GM18526 (cell line): ENCODE data around the gene ZNF91.

ENCODE experiments used
- POLR2A ChIP-seq: IDR thresholded peaks from 3 replicates; pipeline ENCODE4 v1.6.1; 2011; ENCODE audit not compliant: insufficient read length; ENCODE audit errors: extremely low read depth

Gene ZNF91

DNA sequence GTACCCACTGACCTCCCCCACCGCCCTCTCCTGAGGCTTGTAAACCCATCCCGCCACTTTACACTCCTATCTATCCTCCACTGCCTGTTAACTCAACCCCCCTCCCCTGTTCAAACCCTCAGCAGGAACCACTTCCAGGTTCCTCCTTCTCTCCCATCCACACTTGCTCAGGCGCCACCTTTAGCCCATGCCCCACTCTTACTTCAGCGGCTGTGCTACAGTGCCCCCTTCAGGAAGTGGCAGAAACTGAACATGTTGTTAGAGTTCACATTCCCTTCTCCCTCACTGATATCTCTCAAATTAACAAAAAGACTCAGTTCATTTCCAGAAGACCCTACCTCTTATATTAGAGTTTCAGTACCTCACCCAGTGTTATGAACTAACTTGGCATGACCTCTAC lies 49.4 kb downstream of the ZNF91 start:
- no peak for TF ChIP-seq POLR2A

DNA sequence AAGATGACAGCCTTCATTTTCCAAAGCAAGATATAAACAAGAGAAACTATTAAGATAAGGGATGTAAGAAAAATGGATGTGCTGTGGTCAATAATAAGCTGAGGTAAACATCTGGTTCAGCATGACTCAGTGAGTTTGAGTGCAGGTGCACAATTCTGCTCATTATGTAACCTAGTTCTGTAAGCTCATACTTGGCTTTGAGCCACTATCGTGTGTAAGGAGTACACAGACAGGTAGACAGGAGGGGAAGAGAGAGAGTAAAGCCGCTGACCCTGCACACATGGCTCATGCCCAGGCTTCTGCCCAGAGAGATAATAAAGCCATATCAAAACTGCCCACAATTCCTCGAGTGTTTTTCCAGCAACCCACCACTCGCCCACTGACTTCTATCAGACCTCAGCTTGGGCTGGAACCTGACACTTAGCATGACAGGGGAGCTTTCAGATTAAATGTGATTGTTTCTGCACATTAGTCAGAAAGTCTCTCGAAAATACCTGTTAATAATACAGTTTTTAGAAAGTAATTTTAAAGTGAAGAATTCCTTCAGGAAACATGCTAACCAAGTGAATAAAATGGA lies 51.7 kb downstream of the ZNF91 start:
- TF ChIP-seq POLR2A, result no peak

DNA sequence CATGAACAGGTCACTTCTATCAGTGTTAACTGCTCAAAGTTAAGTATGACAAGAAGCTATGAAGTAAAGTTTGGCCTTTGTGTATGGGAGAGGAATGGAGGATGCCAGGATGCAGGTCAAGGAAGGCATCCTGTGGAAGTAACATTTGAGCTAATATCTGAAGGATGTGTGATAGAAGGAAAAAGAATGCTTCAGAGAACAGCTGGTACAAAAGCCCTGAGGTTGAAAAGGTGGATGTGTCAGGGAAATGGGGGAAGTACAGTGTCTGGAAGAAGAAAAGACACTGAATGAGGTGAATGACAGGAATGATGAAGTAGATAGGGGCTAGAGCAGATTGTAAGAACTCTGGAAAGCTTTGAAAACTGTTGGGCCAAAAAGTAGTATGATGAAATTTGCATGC lies 67.1 kb downstream of the ZNF91 start:
- TF ChIP-seq POLR2A, result no peak

DNA sequence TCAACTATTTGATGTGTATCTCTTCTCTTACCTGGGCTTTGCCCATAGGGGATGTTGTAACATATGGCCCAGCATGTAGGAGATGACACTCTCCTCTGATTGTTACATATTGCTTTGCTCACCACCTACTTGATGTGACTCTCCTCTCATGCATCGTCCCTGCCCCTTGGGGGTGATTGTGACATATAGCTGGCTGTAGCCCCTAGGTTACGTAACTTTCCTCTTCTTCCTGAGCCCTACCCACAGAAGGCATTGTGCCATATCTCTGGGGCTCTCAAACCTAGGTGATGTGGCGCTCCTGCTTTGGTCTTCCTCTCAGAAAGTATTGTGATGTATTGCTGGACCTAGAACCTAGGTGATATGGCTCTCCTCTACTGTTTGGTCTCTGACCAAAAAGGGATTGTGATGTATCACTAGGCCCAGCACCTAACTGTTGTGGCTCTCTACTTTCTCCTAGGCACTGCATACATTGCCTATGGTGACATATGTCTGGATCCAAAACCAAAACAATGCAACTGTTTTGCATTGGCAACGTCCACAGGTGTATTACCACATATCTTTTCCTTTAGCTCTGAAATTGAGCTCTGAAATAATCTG lies 73.2 kb downstream of the ZNF91 start:
- TF ChIP-seq POLR2A, result no peak

DNA sequence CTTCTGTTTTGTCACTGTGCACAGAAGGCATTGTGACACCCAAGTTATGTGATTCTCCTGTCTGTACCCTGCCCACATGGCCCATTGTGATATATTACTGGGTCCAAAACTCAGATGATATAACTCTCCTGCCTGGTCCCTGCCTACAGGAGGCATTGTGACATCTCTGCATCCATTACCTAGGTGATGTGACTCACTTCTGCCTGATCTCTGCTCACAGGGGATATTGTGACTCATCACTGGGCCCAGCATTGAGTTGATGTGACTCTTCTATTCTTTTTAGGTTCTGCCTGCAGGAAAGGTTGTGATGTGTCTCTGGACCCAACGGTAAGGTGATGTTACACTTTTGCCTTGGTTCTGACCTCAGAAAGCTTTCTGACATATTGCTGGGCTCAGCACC lies 77.1 kb downstream of the ZNF91 start:
- TF ChIP-seq POLR2A, result no peak

DNA sequence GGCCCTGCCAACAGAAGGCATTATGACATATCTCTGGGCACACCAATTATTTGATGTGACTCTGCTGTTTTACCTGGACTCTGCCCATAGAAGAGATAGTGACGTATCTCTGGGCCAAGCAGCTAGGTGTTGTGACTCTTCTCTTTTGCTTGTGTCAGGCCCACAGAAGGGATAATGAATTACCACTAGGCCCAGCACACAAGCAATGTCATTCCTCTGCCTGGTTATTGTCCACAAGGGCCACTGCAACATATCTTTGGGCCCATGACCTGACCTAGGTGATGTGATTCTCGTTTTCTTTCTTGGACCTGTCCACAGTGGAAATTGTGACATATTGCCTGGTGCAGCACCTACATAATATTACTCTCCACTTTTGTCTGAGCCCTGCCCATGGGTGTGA lies 80.0 kb downstream of the ZNF91 start:
- TF ChIP-seq POLR2A, result no peak

DNA sequence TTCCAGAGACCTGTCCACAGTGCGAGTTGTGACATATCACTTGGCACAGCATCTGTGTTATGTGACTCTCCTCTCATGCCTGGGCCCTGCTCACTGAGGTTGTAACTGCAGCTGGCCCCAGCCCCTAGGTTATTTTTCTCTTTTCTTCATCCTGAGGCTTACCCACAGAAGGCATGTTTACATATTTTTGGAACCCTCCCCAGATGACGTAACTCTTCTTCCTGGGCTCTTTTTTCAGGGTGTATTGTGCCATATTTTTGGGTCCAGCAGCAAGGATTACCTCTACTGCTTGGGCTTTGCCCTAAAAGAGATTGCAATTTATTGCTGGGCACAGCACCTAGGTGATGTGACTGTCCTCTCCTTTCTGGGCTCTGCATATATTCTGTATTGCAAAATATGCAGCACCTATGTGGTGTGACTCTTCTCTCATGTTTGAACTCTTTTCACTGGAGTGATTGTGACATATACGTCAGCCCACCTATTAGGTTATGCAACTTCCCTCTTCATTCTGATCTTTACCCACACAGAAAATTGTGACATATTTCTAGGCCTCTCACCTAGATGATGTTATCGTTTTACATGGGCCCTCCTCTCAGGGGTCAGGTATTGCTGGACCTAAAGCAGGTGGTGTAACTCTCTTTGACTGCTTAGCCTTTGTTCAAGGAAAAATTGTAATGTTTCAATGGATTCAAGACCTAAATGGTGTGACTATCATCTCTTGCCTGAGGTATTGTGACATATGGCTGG lies 80.6 kb downstream of the ZNF91 start:
- no peak for TF ChIP-seq POLR2A

DNA sequence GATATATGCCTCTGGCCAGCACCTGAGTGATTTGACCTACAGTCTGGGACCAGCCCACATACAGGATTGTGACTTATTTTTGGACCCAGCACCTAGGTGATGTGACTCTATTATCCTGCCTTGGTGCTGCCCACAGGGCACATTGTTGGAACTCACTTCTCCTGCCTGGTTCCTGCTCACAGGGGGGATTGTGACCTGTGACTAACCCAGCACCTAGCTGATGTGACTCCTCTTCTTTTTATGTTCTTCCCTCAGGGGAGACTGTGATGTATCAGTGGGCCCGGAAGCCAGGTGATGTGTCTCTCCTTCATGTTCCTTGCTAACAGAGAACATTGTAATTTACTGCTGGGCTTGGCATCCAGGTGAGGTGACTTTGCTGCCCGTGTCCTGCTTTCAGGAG lies 82.1 kb downstream of the ZNF91 start:
- TF ChIP-seq POLR2A, result no peak

DNA sequence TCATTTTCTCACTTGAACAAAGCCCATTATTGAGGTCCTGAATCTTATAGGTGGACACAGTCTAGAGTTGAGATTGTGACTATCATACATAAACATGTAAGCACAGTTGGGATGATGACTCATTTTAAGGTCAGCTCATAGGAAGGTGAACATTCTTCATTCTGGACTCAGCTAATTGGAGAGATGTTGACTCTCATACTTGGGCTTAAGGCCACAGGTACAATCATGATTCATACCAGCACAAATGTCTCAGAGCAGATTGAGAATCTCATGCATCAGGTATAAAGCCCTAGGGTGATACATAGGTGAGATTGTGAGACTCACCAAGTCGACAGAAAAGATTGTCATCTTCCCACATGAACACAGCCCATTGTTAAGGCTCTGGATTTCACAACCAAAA lies 82.8 kb downstream of the ZNF91 start:
- no peak for TF ChIP-seq POLR2A

DNA sequence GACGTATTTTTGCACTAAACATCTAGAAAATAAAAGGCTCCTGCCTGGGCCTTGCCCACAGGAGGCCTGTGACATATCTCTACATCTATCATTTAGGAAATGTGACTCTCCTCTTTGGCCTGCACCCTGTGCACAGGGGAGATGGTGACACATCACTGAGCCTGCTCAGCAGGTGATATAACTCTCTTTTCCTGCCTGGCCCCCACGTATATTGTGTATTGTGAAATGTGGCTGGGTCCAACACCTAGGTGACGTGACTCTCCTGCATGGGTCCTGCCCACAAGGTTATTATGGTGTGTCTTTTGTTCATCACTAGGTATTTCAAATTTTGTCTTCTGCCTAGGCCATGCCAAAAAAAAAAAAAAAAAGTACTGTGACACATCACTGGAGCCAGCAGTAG lies 83.7 kb downstream of the ZNF91 start:
- no peak for TF ChIP-seq POLR2A

DNA sequence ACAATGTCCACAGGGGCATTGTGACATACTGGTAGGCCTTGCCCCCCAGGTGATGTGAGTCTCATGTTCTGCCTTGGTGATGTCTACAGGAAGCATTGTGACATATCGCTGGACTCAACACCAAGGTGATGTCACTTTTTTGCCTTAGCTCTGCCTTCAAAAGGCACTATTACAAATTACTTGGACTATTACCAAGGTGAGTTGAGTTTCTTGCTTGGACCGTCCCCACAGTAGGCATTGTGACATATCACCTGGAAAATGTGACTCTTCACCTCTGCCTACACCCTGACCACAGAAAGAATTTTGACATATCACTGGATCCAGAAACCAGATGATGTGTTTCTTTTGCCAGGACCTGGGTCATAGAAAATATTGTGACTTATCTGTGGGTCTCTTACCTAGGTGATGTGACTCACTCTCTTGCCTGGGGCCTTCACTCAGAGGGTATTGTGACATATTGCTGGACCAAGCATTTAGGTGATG lies 84.5 kb downstream of the ZNF91 start:
- no peak for TF ChIP-seq POLR2A

DNA sequence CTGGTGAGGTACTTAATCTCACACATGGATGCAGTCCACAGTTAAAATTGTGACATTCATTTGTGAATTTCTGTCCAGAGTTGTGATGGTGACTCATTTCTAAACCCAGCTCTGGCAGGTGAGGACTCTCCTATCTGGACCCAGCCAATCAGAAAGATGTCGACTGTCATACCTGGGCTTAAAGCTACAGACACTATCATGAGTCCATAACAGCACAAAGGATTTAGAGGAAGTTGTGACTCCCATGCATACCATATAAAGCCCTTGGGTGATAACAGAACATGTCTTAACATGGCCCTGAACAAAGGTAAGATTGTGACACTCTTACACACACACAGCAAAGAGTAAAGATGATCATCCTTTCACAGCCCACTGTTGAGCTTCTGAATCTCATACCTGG lies 85.3 kb downstream of the ZNF91 start:
- TF ChIP-seq POLR2A, result no peak

DNA sequence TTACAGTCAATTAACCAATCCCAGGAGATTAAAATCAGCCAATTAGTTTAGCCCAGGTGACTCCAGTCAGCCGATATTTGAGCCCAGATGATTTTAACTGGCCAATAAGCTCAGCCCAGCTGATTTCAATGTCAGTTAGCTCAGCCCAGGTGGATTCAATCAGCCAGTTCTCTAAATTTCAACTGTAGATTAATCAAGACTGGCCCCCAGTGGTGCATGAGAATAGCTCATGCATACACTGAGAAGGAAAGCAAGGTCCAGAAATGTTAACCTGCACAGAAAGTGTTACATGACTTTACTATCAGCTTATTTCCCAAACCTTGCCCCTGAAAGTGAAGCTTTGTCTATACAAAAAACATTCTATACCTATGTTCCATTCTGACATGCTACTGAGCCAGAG lies 89.7 kb downstream of the ZNF91 start:
- no peak for TF ChIP-seq POLR2A

DNA sequence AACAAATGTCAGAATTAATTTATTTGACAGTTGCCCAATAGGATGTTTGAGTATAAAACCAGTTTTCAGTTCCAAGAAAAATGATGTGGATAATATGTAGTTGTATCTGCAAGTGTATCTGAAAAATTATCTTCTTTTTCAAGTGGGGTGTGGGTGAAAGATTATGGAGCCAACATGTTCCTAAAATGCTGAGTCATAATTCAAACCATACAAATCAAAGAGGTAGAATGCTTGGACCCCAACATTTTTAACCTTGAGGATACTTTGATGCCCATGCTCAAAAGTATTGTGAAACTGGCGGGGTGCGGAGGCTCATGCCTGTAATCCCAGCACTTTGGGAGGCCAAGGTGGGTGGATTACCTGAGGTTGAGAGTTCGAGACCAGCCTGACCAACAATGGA lies 91.0 kb downstream of the ZNF91 start:
- no peak for TF ChIP-seq POLR2A

DNA sequence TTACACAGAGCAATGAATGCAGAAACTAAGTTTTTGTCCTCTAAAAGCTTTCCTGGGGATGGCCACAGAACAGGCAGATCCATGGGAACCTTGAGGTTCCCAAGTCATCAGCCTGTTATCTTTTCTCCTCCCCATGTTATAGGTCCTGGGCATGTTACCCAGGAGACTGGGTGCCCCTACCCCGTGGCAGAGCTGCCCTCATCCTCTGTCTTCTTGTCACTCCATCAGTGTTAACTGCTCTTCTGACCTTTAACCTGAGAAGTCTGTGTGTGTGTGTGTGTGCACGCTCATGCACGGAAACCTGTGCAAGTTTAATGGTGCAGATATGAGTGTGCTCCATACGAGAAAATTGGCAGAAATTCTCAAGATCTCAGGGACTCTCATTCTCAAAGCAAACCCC lies 101.1 kb downstream of the ZNF91 start:
- TF ChIP-seq POLR2A, result no peak
